ENCODE measurements around the gene GRP. TPM values are rescaled to one million over a fixed set of nuclear protein-coding genes. Genes with fewer than 3 reads are reported as not detected.

GRP gene
- total RNA-seq, 1 experiment from 2014 or later: not detected

DNA sequence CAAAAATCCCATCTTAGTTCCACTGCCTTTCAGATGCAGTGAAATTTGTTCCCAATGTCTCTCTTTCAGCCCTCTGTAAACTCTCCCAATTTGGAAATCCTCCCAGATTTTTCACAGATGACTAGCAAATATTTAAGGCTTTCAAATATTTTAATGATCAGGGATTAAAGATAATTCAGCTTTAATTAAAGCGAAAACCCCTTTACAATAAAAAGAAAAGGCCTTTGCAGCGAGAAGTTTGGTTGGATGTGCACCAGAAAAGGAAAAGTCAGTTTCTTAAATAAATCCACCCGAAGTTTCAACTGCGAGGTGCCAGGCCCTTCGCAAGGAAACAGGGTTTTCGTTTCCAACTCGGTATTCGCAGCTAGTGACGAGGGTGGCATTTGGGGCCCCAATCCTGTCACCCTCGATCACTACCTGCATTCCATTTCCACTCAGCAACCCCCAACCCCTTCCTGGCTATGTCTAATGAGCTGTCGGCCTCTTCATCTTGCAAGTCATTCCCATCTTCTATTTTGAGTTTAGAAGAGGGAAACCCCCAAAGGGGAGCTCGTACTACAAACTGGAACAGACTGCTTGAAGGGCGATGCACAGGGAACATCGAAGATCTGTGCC, 51.8 kb downstream of the GRP start:
- H3K4ac ChIP-seq (ENCODE audit: low read depth, low read length): no peak overlapping the region
- peaks cover 97% of the 10 kb centered on the region for H3K27me3 Mint-ChIP-seq (ENCODE audit: low read depth)
- H2AFZ ChIP-seq (ENCODE audit: low read length): no peak overlapping the region
- no peaks in the 10 kb centered on the region for H3K79me1 ChIP-seq (ENCODE audit: insufficient read depth, low read depth, low read length, poor library complexity, severe bottlenecking)
- H3K23ac ChIP-seq (ENCODE audit: insufficient read length, low read depth, low read length): no peak overlapping the region
- WGBS (ENCODE audit: extremely low coverage, insufficient read length, low lambda C conversion rate): no CpG with 5 or more reads among the region's 14 CpGs
- H3K18ac ChIP-seq (ENCODE audit: insufficient read length, low read depth, low read length): no peak overlapping the region
- H3K56ac ChIP-seq (ENCODE audit: insufficient read length, low read depth, low read length): no peak overlapping the region
- H3T11ph ChIP-seq (ENCODE audit: low read length): no peak overlapping the region
- no peak overlapping the region for H2BK20ac ChIP-seq (ENCODE audit: low read depth, low read length, poor library complexity, severe bottlenecking)
- no peaks in the 10 kb centered on the region for H3K79me2 ChIP-seq (ENCODE audit: insufficient read depth, low read length)
- H3K27ac ChIP-seq (ENCODE audit: insufficient read length, low read depth, low read length): no peak overlapping the region
- H2BK120ac ChIP-seq (ENCODE audit: low read depth, low read length, poor library complexity, severe bottlenecking): no peak overlapping the region
- peaks cover 44 to 48% of the 10 kb centered on the region in 2 experiments for H3K4me1 Mint-ChIP-seq
- peaks cover 0 to 5% of the 10 kb centered on the region in 2 experiments; a peak in 2 of 5 replicates for H3K9me3 Mint-ChIP-seq
- no peak overlapping the region; a peak in 1 of 7 replicates for H3K27ac Mint-ChIP-seq
- no peak overlapping the region for H3K9ac ChIP-seq (ENCODE audit: extremely low read depth, insufficient read length, low read length)
- no peak overlapping the region for H2BK12ac ChIP-seq (ENCODE audit: insufficient read length, low read depth, low read length)
- H3K4me1 ChIP-seq (ENCODE audit: insufficient read depth, low read length): 0 out of 2 replicates have a peak, but pooled peaks cover 2% of the 10 kb centered on the region
- H3K4me2 ChIP-seq (ENCODE audit: insufficient read depth, insufficient read length, low read length): peak overlapping the region; percentile 50
- no peak overlapping the region for H4K8ac ChIP-seq (replicated peaks; ENCODE audit: insufficient read length, low read depth, low read length)
- no peak overlapping the region for H2BK15ac ChIP-seq (ENCODE audit: low read depth, low read length)
- no peaks in the 10 kb centered on the region for H3K9me3 ChIP-seq (ENCODE audit: control insufficient read depth, low read depth, low read length)
- TF ChIP-seq, protein P1, sequence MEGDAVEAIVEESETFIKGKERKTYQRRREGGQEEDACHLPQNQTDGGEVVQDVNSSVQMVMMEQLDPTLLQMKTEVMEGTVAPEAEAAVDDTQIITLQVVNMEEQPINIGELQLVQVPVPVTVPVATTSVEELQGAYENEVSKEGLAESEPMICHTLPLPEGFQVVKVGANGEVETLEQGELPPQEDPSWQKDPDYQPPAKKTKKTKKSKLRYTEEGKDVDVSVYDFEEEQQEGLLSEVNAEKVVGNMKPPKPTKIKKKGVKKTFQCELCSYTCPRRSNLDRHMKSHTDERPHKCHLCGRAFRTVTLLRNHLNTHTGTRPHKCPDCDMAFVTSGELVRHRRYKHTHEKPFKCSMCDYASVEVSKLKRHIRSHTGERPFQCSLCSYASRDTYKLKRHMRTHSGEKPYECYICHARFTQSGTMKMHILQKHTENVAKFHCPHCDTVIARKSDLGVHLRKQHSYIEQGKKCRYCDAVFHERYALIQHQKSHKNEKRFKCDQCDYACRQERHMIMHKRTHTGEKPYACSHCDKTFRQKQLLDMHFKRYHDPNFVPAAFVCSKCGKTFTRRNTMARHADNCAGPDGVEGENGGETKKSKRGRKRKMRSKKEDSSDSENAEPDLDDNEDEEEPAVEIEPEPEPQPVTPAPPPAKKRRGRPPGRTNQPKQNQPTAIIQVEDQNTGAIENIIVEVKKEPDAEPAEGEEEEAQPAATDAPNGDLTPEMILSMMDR (conservative IDR thresholded peaks at IDR 0.05): no peak
- H2BK5ac ChIP-seq (ENCODE audit: insufficient read length, low read length): no peak overlapping the region
- H3K23me2 ChIP-seq (ENCODE audit: insufficient read length, low read depth, low read length, poor library complexity, severe bottlenecking): peaks cover 18% of the 10 kb centered on the region
- no peak overlapping the region for H4K91ac ChIP-seq (ENCODE audit: insufficient read length, low read depth, low read length)
- H4K5ac ChIP-seq (ENCODE audit: insufficient read length, low read depth, low read length): no peak overlapping the region
- no peaks in the 10 kb centered on the region; a peak in 1 of 7 replicates for H3K36me3 Mint-ChIP-seq (ENCODE audit: insufficient read depth in 1 of 3, low read depth in 3 of 3)
- no peak overlapping the region for H2AK5ac ChIP-seq (ENCODE audit: insufficient read length, low read length)
- peak overlapping the region in 1 of 2 experiments; percentile 68; a peak in 3 of 5 replicates for H3K4me3 Mint-ChIP-seq
- H4K20me1 ChIP-seq (ENCODE audit: control insufficient read depth, insufficient read depth, insufficient read length): no peaks in the 10 kb centered on the region
- DNase-seq: no peak
- no peak overlapping the region for H3K14ac ChIP-seq (ENCODE audit: insufficient read depth, low read length)
- peaks cover 84% of the 10 kb centered on the region for H3K27me3 ChIP-seq (ENCODE audit: insufficient read depth, low read length)

Measured in H9 (cell line).